ENCODE results near the gene ZNF74.

Gene ZNF74

DNA sequence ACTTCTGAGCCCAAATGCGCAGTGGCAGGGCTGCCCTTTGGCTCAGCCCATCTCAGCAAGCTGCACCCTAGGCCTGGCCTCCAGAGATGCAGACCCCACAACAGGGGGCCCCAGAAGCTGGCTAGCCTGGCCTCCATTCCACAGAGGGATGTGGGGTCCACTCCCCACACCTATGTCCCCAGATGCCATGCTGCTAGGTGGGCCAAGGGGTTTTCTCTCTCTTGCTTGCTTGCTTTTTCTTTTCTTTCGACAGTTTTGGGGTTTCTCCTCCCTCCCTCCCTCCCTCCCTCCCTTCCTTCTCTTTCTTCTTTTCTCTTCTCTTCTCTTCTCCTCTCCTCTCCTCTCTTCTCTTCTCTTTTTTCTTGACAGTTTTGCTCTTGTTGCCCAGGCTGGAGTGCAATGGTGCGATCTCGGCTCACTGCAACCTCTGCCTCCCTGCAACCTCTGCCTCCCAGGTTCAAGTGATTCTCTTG is 34.0 kb downstream of the ZNF74 start:
- Histone ChIP-seq H3K4me1 (ENCODE audit: control insufficient read depth, insufficient read depth, low read length) (peaks cover 10% of the 10 kb centered on the region), H3K27ac (ENCODE audit: low read depth, low read length) (no peak overlapping the region), H3K9ac (ENCODE audit: low read length) (no peak overlapping the region), H3K27me3 (ENCODE audit: control insufficient read depth, insufficient read depth, low read length) (peaks cover 16% of the 10 kb centered on the region), H3K4me3 (ENCODE audit: low read length) (no peak overlapping the region), H3K36me3 (ENCODE audit: control insufficient read depth, insufficient read depth, low read length) (peaks cover 2% of the 10 kb centered on the region)

DNA sequence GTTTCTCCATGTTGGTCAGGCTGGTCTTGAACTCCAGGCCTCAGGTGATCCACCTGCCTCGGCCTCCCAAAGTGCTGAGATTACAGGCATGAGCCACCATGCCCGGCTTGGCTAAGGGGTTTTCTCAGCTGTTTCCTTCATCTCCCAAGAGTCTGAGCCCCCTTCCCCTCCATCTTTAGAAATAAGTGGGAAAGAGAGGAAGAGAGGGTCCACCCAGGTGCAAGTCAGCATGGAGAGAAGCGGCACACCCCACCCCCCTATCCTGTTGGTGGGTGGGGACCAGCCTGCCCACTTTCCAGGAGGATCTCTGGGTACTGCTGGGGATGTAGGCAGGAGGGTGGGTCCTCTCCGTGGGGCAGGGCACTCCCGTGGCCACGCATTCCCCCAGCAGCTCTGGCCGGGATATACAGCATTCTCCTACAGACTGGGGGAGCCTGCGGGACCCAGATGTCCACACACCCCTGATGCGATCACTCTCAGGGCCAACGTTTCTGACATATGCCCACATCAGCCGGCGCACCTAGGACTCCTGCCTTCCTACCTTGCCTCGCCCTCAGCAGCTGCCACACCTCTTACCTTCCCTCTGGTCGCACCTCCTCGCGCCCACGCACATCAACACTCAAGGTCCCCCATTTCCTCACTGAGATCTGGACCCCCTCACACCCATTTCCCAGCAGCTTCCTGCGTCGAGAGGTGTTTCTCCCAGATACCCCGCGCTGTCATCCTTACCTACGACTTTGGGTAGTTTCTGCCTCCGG is 34.7 kb downstream of the ZNF74 start:
- Histone ChIP-seq H3K4me3 (ENCODE audit: low read length) (peak overlapping the region; percentile 45), H3K4me1 (ENCODE audit: control insufficient read depth, insufficient read depth, low read length) (peaks cover 6% of the 10 kb centered on the region), H3K9ac (ENCODE audit: low read length) (no peak overlapping the region), H3K27me3 (ENCODE audit: control insufficient read depth, insufficient read depth, low read length) (peaks cover 16% of the 10 kb centered on the region), H3K36me3 (ENCODE audit: control insufficient read depth, insufficient read depth, low read length) (peaks cover 2% of the 10 kb centered on the region), H3K27ac (ENCODE audit: low read depth, low read length) (no peak overlapping the region)

DNA sequence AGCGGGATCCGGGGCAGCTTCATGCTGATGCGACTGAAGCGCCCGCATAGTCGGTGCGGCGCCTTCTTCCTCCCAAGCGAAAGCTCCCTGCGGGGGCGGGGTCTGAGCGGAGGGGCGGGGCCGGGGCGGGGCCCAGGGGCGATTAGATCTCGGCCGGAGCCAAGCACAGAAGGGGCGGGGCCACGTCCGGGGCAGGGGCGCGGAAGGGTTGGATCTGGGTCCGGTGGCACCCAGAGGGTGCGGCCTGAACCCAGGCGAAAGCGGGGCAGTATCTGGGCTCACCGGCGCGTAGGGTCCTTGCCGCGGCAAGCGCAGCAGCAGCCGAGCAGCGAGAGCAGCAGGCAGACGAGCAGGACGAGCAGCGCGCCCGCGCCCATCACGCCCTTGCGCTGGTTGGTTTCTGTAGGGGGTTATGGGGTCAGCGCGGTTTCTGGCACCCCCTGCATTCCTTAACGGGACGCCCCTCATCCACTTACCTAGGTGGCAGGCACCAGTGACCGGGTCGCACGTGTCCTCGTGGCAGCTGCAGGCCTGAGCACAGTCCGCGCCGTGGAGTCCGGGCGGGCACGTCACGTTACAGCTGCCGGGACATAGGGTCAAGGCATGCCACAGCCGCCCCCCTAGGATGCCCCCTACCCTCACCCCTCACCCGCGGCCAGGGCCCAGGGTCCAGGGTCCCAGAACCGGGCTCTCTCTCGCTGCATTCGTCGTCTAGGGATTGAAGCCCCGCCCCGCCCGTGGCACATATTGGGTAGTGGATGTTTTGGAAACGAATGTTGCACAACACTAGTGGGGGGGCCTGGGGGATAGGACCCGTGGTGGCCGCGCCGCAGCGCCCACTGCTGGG is 35.5 kb downstream of the ZNF74 start:
- H3K27me3 ChIP-seq (ENCODE audit: control insufficient read depth, insufficient read depth, low read length): peaks cover 16% of the 10 kb centered on the region
- peaks cover 2% of the 10 kb centered on the region for H3K36me3 ChIP-seq (ENCODE audit: control insufficient read depth, insufficient read depth, low read length)
- peaks cover 4% of the 10 kb centered on the region for H3K4me1 ChIP-seq (ENCODE audit: control insufficient read depth, insufficient read depth, low read length)
- peak overlapping the region; percentile 50 for H3K4me3 ChIP-seq (ENCODE audit: low read length)
- H3K9ac ChIP-seq (ENCODE audit: low read length): no peak overlapping the region
- H3K27ac ChIP-seq (ENCODE audit: low read depth, low read length): no peak overlapping the region

DNA sequence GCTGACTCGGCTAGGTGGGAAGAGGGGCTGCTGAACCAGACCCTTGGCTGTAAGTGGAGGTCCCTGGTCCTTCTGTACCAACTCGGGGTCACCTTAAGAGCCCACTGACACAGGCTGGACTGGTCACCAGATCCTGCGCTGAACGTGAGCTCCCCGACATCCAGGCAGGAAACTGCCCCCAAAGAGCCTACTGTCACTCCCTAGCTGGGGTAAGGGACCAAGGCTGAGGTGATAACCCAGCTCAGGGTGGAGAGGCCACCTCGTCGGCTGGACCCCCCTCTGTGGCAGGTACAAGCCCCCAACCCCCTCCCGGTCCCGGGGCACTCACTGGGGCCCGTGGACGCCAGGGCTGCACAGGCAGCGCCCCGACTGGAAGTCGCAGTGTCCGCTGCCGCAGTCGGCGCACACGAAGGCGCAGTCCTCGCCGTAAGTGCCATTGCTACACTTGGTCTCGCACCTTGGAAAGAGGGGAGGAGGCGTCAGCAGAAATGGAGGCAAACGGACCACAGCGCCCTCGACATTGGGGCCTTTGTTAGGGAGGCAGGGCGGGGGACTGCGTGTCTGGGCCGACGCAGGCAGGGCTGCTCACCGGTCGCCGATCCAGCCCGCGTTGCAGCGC is 36.3 kb downstream of the ZNF74 start:
- Histone ChIP-seq H3K36me3 (ENCODE audit: control insufficient read depth, insufficient read depth, low read length) (peaks cover 2% of the 10 kb centered on the region), H3K4me3 (ENCODE audit: low read length) (peak overlapping the region; percentile 58), H3K27ac (ENCODE audit: low read depth, low read length) (no peak overlapping the region), H3K9ac (ENCODE audit: low read length) (no peak overlapping the region), H3K4me1 (ENCODE audit: control insufficient read depth, insufficient read depth, low read length) (peaks cover 2% of the 10 kb centered on the region), H3K27me3 (ENCODE audit: control insufficient read depth, insufficient read depth, low read length) (peaks cover 14% of the 10 kb centered on the region)

DNA sequence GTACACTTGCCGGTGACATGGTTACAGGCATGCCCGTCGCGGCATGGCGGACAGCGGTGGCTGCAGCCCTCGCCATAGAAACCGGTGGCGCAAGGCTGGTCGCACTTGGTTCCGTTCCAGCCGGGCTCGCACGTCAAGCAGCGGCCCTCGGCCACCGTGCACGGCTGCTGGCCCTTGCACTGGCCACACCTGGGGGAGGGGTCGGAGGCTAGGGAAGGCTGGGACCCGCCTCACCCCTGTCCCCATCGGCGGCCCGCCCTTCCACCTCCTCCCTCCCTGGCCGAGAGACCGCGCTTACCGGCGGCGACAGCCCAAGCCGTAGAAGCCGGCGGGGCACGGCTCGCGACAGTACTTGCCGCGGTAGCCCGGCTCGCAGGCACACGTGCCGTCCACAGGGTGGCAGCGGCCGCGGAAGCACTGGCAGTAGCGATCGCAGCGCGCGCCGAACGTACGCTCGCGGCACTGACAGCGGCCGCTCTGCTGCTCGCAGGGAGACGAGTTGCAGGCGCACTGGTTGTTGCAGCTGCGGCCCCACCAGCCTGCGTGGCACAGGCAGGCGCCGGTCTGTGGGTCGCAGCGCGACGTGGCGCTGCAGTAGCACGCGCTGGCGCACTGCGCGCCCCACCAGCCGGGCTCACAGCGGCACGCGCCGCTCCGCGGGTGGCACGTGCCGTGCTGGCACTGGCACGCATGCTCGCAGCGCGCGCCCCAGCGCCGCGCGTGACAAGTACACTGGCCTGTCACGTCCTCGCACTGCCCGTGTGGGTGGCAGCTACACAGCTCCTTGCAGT is 37.0 kb downstream of the ZNF74 start:
- peaks cover 2% of the 10 kb centered on the region for H3K36me3 ChIP-seq (ENCODE audit: control insufficient read depth, insufficient read depth, low read length)
- no peak overlapping the region for H3K9ac ChIP-seq (ENCODE audit: low read length)
- H3K4me1 ChIP-seq (ENCODE audit: control insufficient read depth, insufficient read depth, low read length): peaks cover 6% of the 10 kb centered on the region
- H3K4me3 ChIP-seq (ENCODE audit: low read length): peak overlapping the region; percentile 58
- H3K27ac ChIP-seq (ENCODE audit: low read depth, low read length): no peak overlapping the region
- H3K27me3 ChIP-seq (ENCODE audit: control insufficient read depth, insufficient read depth, low read length): peaks cover 15% of the 10 kb centered on the region

DNA sequence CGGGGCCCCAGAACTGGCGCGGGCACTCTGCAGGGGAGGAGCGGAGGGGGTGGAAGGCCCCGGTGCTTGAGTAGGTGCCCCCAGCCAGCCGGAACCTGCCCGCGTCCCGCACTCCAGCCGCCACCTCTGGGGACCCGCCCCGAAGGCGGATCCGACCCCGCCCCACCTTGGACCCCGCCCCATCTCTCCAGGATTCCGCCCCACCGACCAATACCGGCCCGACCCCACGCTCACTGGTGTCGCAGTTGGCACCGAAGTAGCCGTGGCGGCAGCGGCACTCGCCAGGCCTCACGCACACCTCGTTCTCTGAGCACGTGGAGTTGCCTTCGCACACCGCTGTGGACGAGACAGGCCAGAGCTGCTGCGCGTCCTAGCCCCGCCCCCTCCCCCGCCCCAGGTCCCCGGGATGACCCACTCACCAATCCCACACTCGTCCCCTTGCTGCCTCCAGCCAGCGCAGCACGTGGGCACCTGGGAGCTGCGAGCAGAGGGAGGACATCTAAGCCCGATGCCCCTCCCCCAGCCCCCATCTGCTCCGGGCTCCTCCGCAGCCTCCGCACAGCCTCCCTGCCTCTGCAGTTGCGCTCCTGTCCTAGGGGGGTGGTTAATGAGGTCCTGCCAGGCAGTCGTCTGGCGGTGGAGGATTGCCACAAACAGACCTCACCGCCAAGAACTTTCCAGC is 37.7 kb downstream of the ZNF74 start:
- peaks cover 13% of the 10 kb centered on the region for H3K27me3 ChIP-seq (ENCODE audit: control insufficient read depth, insufficient read depth, low read length)
- H3K4me1 ChIP-seq (ENCODE audit: control insufficient read depth, insufficient read depth, low read length): peaks cover 8% of the 10 kb centered on the region
- no peak overlapping the region for H3K27ac ChIP-seq (ENCODE audit: low read depth, low read length)
- H3K9ac ChIP-seq (ENCODE audit: low read length): no peak overlapping the region
- peak overlapping the region; percentile 58 for H3K4me3 ChIP-seq (ENCODE audit: low read length)
- peaks cover 2% of the 10 kb centered on the region for H3K36me3 ChIP-seq (ENCODE audit: control insufficient read depth, insufficient read depth, low read length)

DNA sequence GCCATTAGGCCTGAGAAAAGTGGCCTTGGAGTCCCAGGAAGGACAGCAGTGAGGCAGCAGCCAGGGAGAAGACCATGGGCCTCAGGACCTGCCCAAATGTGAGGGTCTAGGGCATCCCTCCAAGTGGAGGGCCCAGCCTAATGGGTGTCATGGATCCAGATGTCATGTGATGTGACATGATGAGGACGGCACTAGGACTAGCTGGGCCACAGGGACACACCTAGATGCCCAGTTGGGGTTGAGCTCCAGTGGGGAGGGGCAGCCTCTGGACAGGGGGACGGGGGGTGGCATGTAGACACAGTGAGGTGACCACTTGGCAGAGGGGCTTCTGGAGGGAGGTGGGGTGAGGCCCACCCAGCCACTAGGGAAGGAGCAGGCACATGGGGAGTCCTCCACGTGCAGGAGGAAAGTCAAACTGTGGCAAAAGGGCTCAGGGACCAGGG is 38.3 kb downstream of the ZNF74 start:
- Histone ChIP-seq H3K27ac (ENCODE audit: low read depth, low read length) (no peak overlapping the region), H3K4me1 (ENCODE audit: control insufficient read depth, insufficient read depth, low read length) (peaks cover 13% of the 10 kb centered on the region), H3K9ac (ENCODE audit: low read length) (no peak overlapping the region), H3K27me3 (ENCODE audit: control insufficient read depth, insufficient read depth, low read length) (peaks cover 9% of the 10 kb centered on the region), H3K4me3 (ENCODE audit: low read length) (no peak overlapping the region), H3K36me3 (ENCODE audit: control insufficient read depth, insufficient read depth, low read length) (no peaks in the 10 kb centered on the region)

DNA sequence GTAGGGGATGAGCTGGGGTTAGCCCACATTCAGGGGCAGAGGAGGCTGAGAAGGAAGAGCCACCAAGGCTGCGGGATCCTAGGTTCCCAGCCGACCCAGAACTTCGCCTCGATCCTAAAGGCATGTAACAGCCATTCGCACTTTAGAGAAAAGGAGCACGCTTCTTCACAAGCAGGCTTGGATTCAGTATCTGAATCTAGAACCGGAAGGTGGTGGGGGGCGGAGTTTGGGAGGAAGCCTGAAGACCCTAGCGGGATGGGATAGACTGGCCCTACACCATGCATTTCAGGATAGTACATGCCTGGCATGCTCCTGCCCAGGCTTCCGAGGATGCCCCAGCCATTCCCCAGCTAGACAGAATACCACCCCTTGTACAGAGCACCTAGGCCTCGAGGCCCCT is 39.2 kb downstream of the ZNF74 start:
- Histone ChIP-seq H3K27ac (ENCODE audit: low read depth, low read length) (no peak overlapping the region), H3K36me3 (ENCODE audit: control insufficient read depth, insufficient read depth, low read length) (no peaks in the 10 kb centered on the region), H3K27me3 (ENCODE audit: control insufficient read depth, insufficient read depth, low read length) (peaks cover 9% of the 10 kb centered on the region), H3K9ac (ENCODE audit: low read length) (no peak overlapping the region), H3K4me1 (ENCODE audit: control insufficient read depth, insufficient read depth, low read length) (peaks cover 13% of the 10 kb centered on the region), H3K4me3 (ENCODE audit: low read length) (no peak overlapping the region)

DNA sequence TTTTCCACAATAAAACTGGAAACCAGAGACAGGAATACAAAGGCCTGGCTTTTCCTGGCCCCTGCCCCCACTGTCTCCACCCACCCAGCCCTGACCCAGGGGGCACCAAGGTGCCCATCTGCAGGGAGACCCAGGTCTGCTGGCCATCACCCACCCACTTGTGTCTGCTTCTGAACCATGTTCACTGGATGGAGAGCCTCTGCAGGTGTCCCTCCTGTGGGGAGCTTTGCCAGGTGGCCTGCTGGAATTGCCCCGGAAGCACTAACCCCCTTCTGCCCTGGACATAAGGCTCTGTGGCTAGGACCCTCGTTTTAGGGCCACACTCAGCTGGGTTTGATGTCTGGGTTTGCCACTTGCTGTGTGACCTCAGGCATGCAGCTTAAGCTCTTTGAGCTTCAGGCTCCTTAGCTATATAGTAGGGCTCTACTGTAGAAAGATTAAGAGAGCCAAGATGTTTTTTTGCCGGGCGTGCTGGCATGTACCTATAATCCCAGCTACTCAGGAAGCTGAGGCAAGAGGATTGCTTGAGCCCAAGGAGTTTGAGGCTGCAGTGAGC is 39.8 kb downstream of the ZNF74 start:
- no peak overlapping the region for H3K9ac ChIP-seq (ENCODE audit: low read length)
- H3K4me1 ChIP-seq (ENCODE audit: control insufficient read depth, insufficient read depth, low read length): peaks cover 13% of the 10 kb centered on the region
- H3K27me3 ChIP-seq (ENCODE audit: control insufficient read depth, insufficient read depth, low read length): peaks cover 9% of the 10 kb centered on the region
- no peaks in the 10 kb centered on the region for H3K36me3 ChIP-seq (ENCODE audit: control insufficient read depth, insufficient read depth, low read length)
- no peak overlapping the region for H3K27ac ChIP-seq (ENCODE audit: low read depth, low read length)
- H3K4me3 ChIP-seq (ENCODE audit: low read length): no peak overlapping the region

DNA sequence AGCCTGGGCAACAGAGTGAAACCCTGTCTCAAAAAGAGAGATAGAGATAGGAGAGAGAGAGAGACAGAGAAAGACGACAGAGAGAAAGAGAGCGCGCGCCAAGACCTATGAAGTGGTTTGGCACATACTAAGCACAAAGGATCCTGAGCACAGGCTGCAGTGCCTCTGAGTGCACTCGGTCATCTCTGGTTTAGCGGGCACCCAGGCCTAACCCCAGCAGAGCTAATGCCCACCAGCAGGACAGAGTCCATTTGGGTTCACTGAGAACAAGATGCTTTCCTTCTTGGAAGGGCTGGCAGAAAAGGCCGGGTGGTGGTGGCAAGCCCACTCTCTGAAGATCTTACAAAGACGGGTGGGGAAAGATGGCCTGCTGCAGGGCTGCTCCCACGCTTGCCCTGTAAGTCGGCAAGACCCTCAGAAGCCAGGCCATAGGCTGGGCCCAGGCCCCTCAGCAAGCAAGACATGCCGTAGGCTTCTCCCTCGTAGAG is 40.4 kb downstream of the ZNF74 start:
- peaks cover 9% of the 10 kb centered on the region for H3K27me3 ChIP-seq (ENCODE audit: control insufficient read depth, insufficient read depth, low read length)
- H3K9ac ChIP-seq (ENCODE audit: low read length): no peak overlapping the region
- peaks cover 13% of the 10 kb centered on the region for H3K4me1 ChIP-seq (ENCODE audit: control insufficient read depth, insufficient read depth, low read length)
- H3K4me3 ChIP-seq (ENCODE audit: low read length): no peak overlapping the region
- no peak overlapping the region for H3K27ac ChIP-seq (ENCODE audit: low read depth, low read length)
- no peaks in the 10 kb centered on the region for H3K36me3 ChIP-seq (ENCODE audit: control insufficient read depth, insufficient read depth, low read length)

DNA sequence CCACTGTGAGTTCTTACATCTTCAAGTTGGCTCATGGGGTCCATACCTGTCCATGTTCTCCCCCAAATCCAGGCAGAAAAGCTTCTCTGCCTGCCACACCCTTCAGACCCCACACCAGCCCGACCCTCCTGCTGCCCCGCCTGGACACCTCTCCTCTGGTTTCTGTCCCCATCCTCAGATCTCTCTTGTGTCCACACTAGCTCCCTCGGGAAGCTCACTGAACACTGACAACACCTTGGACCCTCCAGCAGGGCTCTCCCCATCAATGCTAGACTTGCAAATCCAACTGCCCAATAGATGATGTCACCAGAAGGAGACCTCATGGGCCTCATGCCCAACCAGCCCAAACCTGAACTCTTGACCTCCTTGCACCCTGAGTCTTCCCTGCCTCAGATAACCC is 40.8 kb downstream of the ZNF74 start:
- peaks cover 9% of the 10 kb centered on the region for H3K27me3 ChIP-seq (ENCODE audit: control insufficient read depth, insufficient read depth, low read length)
- no peak overlapping the region for H3K27ac ChIP-seq (ENCODE audit: low read depth, low read length)
- peaks cover 13% of the 10 kb centered on the region for H3K4me1 ChIP-seq (ENCODE audit: control insufficient read depth, insufficient read depth, low read length)
- no peaks in the 10 kb centered on the region for H3K36me3 ChIP-seq (ENCODE audit: control insufficient read depth, insufficient read depth, low read length)
- H3K9ac ChIP-seq (ENCODE audit: low read length): no peak overlapping the region
- no peak overlapping the region for H3K4me3 ChIP-seq (ENCODE audit: low read length)
